Kidney (tissue), 14 donors: ENCODE results near the gene CACFD1. TPM values are rescaled to one million over a fixed set of nuclear protein-coding genes. Genes with fewer than 3 reads are reported as not detected.

Experiments
- DNase-seq, 5 donors: peaks; one replicate each; pipeline ENCODE4 v3.0.0-alpha.2; 2013 to 2020
- FAIRE-seq: peaks from 2 replicates; lab custom pipeline; 2012; peaks lifted over from hg19 to GRCh38; lab: Jason Lieb, UNC
- H3K27ac ChIP-seq, 2 donors: one replicate each; pipeline ENCODE4 v1.7.0; 2013; ENCODE audit warnings: low read depth in 2 of 2, low read length in 2 of 2, inconsistent platforms in 1 of 2
- H3K27me3 ChIP-seq: one replicate; pipeline ENCODE4 v1.7.1; 2013; ENCODE audit warnings: low read length, inconsistent platforms; ENCODE audit not compliant: control insufficient read depth, insufficient read depth
- H3K36me3 ChIP-seq, 3 donors: one replicate each; pipeline versions ENCODE4 v1.7.0 to v1.7.1; 2013; ENCODE audit warnings: low read length in 3 of 3, control low read depth in 1 of 3, inconsistent platforms in 1 of 3; ENCODE audit not compliant: insufficient read depth in 3 of 3, control insufficient read depth in 2 of 3
- H3K4me1 ChIP-seq, 3 donors: one replicate each; pipeline versions ENCODE4 v1.7.0 to v1.7.1; 2013; ENCODE audit warnings: low read length in 3 of 3, inconsistent platforms in 1 of 3, low read depth in 1 of 3; ENCODE audit not compliant: control insufficient read depth in 2 of 3, insufficient read depth in 2 of 3
- H3K4me3 ChIP-seq, 3 donors: one replicate each; pipeline versions ENCODE4 v1.7.0 to v1.8.1; 2013; ENCODE audit warnings: low read length in 3 of 3, control low read depth in 1 of 3, inconsistent platforms in 1 of 3
- H3K9ac ChIP-seq, 3 donors: one replicate each; pipeline versions ENCODE4 v1.7.0 to v1.7.1; 2013; ENCODE audit warnings: low read length in 3 of 3, control low read depth in 1 of 3, inconsistent platforms in 1 of 3
- H3K9me3 ChIP-seq, 3 donors: one replicate each; pipeline versions ENCODE4 v1.7.0 to v1.7.1; 2013; ENCODE audit warnings: low read length in 3 of 3, control low read depth in 1 of 3, inconsistent platforms in 1 of 3; ENCODE audit not compliant: control insufficient read depth in 2 of 3, insufficient read depth in 1 of 3
- intact Hi-C: fragments of 100-400 bp; cut with DNase I; formaldehyde crosslinking; loops from one replicate; pipeline ENCODE4 v1.11.1; 2022
- polyA plus RNA-seq: library from polyadenylated mRNA; stranded (reverse); fragments of 350-450 nt; fragmentation: Illumina TruSeq; extraction: RNeasy Lipid Tissue Mini Kit (QIAGEN cat#74804); gene quantifications from one replicate; pipeline ENCODE4 v1.2.3, GENCODE V29; 2014; ENCODE audit warnings: low read depth, low replicate concordance; ENCODE audit not compliant: insufficient read depth
- total RNA-seq: library from RNA; stranded (reverse); fragmentation: NEBNext Ultra II Directional; extraction: Animal tissue kit (Norgen Biotek cat#: 25700); gene quantifications from one replicate; pipeline ENCODE4 v1.2.1, GENCODE V29; 2021
- TF ChIP-seq, protein P1 (sequence below): IDR thresholded peaks from 3 replicates; pipeline ENCODE4 v1.5.1; 2012; ENCODE audit warnings: mild to moderate bottlenecking, moderate library complexity, borderline replicate concordance; ENCODE audit not compliant: insufficient read depth; ENCODE audit errors: extremely low read depth
- donor health status: control.
- donor health status: control.
- donor health status: control.
- donor health status: control.
- donor health status: control.
- donor health status: DM: yes; HTN: yes; CAD: no.
- donor health status: Normal renal cell carcinoma (clear cell type).

Gene CACFD1
- total and polyA plus RNA-seq, 2 donors from 2014 or later, result 37.3 to 37.8 TPM

DNA sequence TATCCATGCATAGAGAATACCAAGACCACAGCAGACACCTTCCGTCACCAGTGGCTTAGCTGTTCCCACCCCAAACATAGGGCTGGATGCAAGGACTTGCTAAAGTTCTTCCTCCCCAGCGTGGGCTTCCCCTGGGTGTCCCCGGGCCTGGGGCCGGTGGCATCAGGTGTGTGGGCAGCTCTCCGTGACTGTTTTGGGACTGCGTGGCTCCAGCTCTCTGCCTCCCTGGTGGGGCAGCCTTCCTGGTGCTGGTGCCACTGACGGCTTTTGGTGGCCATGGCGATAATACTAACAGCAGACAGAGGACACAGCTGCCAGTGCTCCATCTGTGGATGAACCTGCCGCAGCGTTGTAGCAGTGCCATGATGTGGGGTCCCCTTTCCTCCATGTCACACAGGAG lies 4.9 kb downstream of the CACFD1 start:
- TF ChIP-seq, protein P1, sequence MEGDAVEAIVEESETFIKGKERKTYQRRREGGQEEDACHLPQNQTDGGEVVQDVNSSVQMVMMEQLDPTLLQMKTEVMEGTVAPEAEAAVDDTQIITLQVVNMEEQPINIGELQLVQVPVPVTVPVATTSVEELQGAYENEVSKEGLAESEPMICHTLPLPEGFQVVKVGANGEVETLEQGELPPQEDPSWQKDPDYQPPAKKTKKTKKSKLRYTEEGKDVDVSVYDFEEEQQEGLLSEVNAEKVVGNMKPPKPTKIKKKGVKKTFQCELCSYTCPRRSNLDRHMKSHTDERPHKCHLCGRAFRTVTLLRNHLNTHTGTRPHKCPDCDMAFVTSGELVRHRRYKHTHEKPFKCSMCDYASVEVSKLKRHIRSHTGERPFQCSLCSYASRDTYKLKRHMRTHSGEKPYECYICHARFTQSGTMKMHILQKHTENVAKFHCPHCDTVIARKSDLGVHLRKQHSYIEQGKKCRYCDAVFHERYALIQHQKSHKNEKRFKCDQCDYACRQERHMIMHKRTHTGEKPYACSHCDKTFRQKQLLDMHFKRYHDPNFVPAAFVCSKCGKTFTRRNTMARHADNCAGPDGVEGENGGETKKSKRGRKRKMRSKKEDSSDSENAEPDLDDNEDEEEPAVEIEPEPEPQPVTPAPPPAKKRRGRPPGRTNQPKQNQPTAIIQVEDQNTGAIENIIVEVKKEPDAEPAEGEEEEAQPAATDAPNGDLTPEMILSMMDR, result no peak
- intact Hi-C loops, result no loop called here
- FAIRE-seq (no peak), DNase-seq (no peak)
- Histone ChIP-seq H3K27me3 (no peaks in the 10 kb centered on the region), H3K9ac (no peak overlapping the region), H3K27ac (no peak overlapping the region), H3K4me1 (peaks cover 0 to 20% (median 6%) of the 10 kb centered on the region in 3 donors), H3K9me3 (no peaks in the 10 kb centered on the region), H3K4me3 (no peak overlapping the region), H3K36me3 (peaks cover 0 to 15% (median 0%) of the 10 kb centered on the region in 3 donors)

DNA sequence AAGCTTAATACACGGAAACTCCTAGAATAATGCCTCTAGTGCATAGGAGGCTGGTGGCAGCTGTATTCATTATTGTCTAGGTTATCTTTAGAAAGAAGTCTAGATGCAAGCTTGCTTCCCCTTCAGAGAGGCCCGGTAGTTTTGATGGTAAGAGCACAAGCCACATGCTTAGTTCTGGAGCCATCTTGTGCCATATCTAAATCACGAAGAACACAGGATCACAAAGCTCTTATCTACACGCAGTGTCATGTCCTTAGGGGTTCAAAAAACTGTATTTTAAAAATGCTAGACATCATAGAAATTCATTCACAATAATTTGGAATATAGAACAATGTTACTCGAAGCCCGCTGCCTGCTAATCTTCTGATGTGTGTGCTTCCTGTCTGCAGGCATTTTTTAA lies 6.2 kb downstream of the CACFD1 start:
- no peak overlapping the region for H3K9ac ChIP-seq
- TF ChIP-seq, protein P1, result no peak
- no peak for DNase-seq
- no peak for FAIRE-seq
- H3K36me3 ChIP-seq, result peaks cover 0 to 15% (median 0%) of the 10 kb centered on the region in 3 donors
- H3K4me3 ChIP-seq, result no peak overlapping the region
- H3K9me3 ChIP-seq, result no peaks in the 10 kb centered on the region
- no peak overlapping the region for H3K27ac ChIP-seq
- H3K27me3 ChIP-seq, result no peaks in the 10 kb centered on the region
- peaks cover 0 to 17% (median 3%) of the 10 kb centered on the region in 3 donors for H3K4me1 ChIP-seq
- intact Hi-C loops, result no loop called here

DNA sequence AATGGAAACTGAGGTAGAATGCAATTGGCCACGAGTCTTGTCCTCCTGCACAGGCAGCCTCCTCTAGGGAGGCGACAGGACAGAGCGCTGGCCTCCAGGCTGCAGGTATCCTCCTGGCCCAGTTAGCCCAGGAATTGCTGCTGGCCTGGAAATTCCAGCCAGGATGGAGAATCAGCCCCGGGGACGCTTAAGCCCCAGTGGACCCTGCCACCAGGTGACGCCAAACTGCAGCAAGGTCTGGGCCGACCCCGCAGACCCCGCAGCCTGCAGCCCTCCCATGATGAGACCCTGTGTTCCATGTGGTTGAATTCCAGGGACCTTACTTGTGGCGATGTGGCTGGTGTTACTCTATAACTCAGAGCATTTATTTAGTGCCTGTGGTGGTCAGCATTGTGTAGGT lies 7.3 kb downstream of the CACFD1 start:
- Histone ChIP-seq H3K4me1 (peaks cover 0 to 9% (median 0%) of the 10 kb centered on the region in 3 donors), H3K27ac (no peak overlapping the region), H3K4me3 (no peak overlapping the region), H3K9ac (no peak overlapping the region), H3K36me3 (peaks cover 0 to 15% (median 0%) of the 10 kb centered on the region in 3 donors), H3K9me3 (no peaks in the 10 kb centered on the region), H3K27me3 (no peaks in the 10 kb centered on the region)
- FAIRE-seq (no peak), DNase-seq (no peak)
- TF ChIP-seq, protein P1, result no peak
- intact Hi-C loops, result no loop called here

DNA sequence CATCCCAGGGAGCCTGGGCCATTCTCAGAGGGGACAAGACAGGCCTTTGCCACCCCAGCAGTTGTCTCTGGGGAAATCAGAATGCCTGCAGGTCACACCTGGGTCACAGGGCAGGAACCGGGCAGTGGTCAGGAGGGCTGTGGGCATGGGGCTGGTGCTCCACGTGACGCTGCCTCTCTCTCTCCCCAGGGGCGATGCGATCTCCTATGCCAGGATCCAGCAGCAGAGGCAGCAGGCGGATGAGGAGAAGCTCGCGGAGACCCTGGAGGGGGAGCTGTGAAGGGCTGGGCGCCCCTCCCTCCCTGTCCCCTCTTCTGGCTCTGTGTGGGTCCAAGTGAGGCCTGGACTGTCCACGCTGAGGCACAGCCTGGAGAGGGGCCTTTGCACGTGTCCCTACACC lies 8.6 kb downstream of the CACFD1 start:
- Histone ChIP-seq H3K9ac (no peak overlapping the region), H3K4me3 (no peak overlapping the region)
- intact Hi-C loops, result no loop called here

More for the DNA sequence above, 8.6 kb downstream of the CACFD1 start:
- Histone ChIP-seq H3K27me3 (no peaks in the 10 kb centered on the region), H3K4me1 (no peaks in the 10 kb centered on the region), H3K9me3 (no peaks in the 10 kb centered on the region), H3K27ac (no peak overlapping the region), H3K36me3 (peaks cover 0 to 13% (median 0%) of the 10 kb centered on the region in 3 donors)
- DNase-seq (no peak), FAIRE-seq (no peak)
- TF ChIP-seq, protein P1, result no peak
